ENCODE measurements around the gene UNC5A. TPM values are rescaled to one million over a fixed set of nuclear protein-coding genes. Genes with fewer than 3 reads are reported as not detected.

The UNC5A gene
- total and polyA plus RNA-seq, 3 experiments from 2014 or later = not detected

- no peaks in the 10 kb centered on the region for H3K4me1 Mint-ChIP-seq
- DNase-seq = no peak
- Histone ChIP-seq H3K27me3 (ENCODE audit: insufficient read depth, low read length, poor library complexity, severe bottlenecking) (no peaks in the 10 kb centered on the region), H3K9me3 (ENCODE audit: low read length) (no peaks in the 10 kb centered on the region), H3K4me3 (ENCODE audit: low read length) (no peak overlapping the region), H3K27ac (ENCODE audit: low read depth, low read length) (no peak overlapping the region), H3K4me1 (ENCODE audit: insufficient read depth, low read length) (no peaks in the 10 kb centered on the region), H3K36me3 (ENCODE audit: insufficient read depth, low read length) (no peaks in the 10 kb centered on the region)
- H3K27ac Mint-ChIP-seq = no peak overlapping the region
- H3K9me3 Mint-ChIP-seq = peaks cover 0 to 1% (median 0%) of the 10 kb centered on the region in 5 donors
- ChIA-PET CTCF (no interaction called here), POLR2A (no interaction called here)
- peaks cover 0 to 2% (median 0%) of the 10 kb centered on the region in 3 donors for H3K36me3 Mint-ChIP-seq
- H3K27me3 Mint-ChIP-seq = peaks cover 8 to 41% of the 10 kb centered on the region in 2 donors
- no peak overlapping the region for H3K4me3 Mint-ChIP-seq
These were observed 41.0 kb downstream of the UNC5A start for GRCh38 chr5:176851380-176851779.

DNA sequence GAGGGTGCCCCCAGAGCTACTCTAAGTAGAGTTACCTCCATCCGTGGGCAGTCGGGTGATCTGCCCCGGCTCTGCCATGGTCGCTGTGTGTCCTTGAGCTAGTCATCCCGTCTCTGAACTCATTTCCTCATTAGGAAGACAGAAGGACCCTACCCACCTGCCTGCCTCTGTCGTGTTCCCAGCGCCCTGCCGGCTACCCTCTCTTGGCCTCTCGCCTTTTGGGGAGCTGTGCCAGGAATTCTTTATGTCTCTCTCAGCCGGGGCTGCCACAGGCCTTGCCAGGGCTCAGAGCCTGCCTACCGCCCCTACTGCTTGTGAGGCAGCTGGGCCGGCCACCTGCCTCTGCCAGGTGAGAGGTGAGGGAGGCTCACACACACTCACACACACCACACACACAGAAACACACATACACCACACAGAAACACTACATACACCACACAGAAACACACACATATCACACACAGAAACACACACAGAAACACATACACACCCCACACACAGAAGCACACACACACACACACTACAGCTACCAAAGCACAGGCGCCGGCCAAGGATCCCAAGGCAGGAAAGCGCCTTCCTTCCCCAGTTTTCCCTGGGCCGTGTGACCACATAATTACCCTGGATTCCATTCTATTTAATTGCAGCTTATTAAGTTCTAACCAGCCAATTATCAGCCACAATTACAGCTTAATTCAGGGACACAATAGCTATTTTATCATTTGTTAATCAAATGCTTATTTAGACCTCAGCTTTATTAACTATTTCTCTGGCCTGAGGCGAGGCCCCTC, 41.7 kb downstream of the UNC5A start:
- H3K36me3 ChIP-seq (ENCODE audit: insufficient read depth, low read length) = no peaks in the 10 kb centered on the region
- no peaks in the 10 kb centered on the region for H3K4me1 ChIP-seq (ENCODE audit: insufficient read depth, low read length)
- no peaks in the 10 kb centered on the region for H3K4me1 Mint-ChIP-seq
- ChIA-PET POLR2A (no interaction called here), CTCF (no interaction called here)
- peaks cover 8 to 45% of the 10 kb centered on the region in 2 donors for H3K27me3 Mint-ChIP-seq
- no peaks in the 10 kb centered on the region for H3K9me3 ChIP-seq (ENCODE audit: low read length)
- no peaks in the 10 kb centered on the region for H3K27me3 ChIP-seq (ENCODE audit: insufficient read depth, low read length, poor library complexity, severe bottlenecking)
- H3K36me3 Mint-ChIP-seq = peaks cover 0 to 2% (median 0%) of the 10 kb centered on the region in 3 donors
- H3K9me3 Mint-ChIP-seq = peaks cover 0 to 1% (median 0%) of the 10 kb centered on the region in 5 donors
- DNase-seq = no peak
- no peak overlapping the region for H3K27ac ChIP-seq (ENCODE audit: low read depth, low read length)
- no peak overlapping the region for H3K4me3 ChIP-seq (ENCODE audit: low read length)
- H3K4me3 Mint-ChIP-seq = no peak overlapping the region
- no peak overlapping the region for H3K27ac Mint-ChIP-seq

GRCh38 chr5:176853151-176853778, 42.9 kb downstream of the UNC5A start:
- peaks cover 14 to 49% of the 10 kb centered on the region in 2 donors for H3K27me3 Mint-ChIP-seq
- H3K27ac Mint-ChIP-seq = no peak overlapping the region
- Histone ChIP-seq H3K4me3 (ENCODE audit: low read length) (no peak overlapping the region), H3K36me3 (ENCODE audit: insufficient read depth, low read length) (no peaks in the 10 kb centered on the region), H3K27me3 (ENCODE audit: insufficient read depth, low read length, poor library complexity, severe bottlenecking) (no peaks in the 10 kb centered on the region), H3K9me3 (ENCODE audit: low read length) (no peaks in the 10 kb centered on the region), H3K27ac (ENCODE audit: low read depth, low read length) (no peak overlapping the region), H3K4me1 (ENCODE audit: insufficient read depth, low read length) (no peaks in the 10 kb centered on the region)
- H3K9me3 Mint-ChIP-seq = peaks cover 0 to 1% (median 0%) of the 10 kb centered on the region in 5 donors
- ChIA-PET POLR2A (no interaction called here), CTCF (no interaction called here)
- no peaks in the 10 kb centered on the region for H3K4me1 Mint-ChIP-seq
- no peak for DNase-seq
- H3K4me3 Mint-ChIP-seq = no peak overlapping the region
- peaks cover 0 to 2% (median 0%) of the 10 kb centered on the region in 3 donors for H3K36me3 Mint-ChIP-seq

DNA sequence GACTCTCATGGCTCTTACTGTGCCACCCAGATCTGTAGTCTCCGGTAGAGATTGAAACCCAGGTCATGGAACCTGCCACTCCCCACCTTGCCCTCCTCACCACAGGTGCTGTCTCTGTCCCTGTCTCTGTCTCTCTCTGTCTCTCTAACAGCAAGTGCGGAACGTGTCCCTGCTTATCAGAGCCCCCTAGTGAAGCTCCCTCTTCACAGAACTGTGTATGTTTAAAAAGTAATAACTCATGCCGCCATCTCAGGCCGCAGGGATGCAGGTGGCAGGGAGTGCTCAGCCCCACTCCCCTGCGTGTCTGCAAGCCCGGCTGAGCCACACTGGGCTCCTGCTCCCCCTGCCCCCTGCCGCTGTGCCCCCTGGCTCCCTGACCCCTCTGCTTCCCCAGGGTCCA, 43.8 kb downstream of the UNC5A start:
- CTCF ChIA-PET = no interaction called here

GRCh38 chr5:176855598-176855997, 45.2 kb downstream of the UNC5A start:
- no peak for DNase-seq
- H3K4me1 ChIP-seq (ENCODE audit: insufficient read depth, low read length) = no peaks in the 10 kb centered on the region
- Mint-ChIP-seq H3K4me3 (no peak overlapping the region), H3K27me3 (peaks cover 13 to 44% of the 10 kb centered on the region in 2 donors), H3K9me3 (peaks cover 0 to 1% (median 0%) of the 10 kb centered on the region in 5 donors), H3K36me3 (peaks cover 0 to 2% (median 0%) of the 10 kb centered on the region in 3 donors), H3K4me1 (no peaks in the 10 kb centered on the region), H3K27ac (no peak overlapping the region)
- H3K9me3 ChIP-seq (ENCODE audit: low read length) = no peaks in the 10 kb centered on the region
- no peak overlapping the region for H3K27ac ChIP-seq (ENCODE audit: low read depth, low read length)
- ChIA-PET CTCF (no interaction called here), POLR2A (no interaction called here)
- H3K4me3 ChIP-seq (ENCODE audit: low read length) = no peak overlapping the region
- H3K36me3 ChIP-seq (ENCODE audit: insufficient read depth, low read length) = no peaks in the 10 kb centered on the region
- no peaks in the 10 kb centered on the region for H3K27me3 ChIP-seq (ENCODE audit: insufficient read depth, low read length, poor library complexity, severe bottlenecking)

More for the DNA sequence above, 43.8 kb downstream of the UNC5A start:
- Histone ChIP-seq H3K9me3 (ENCODE audit: low read length) (no peaks in the 10 kb centered on the region), H3K36me3 (ENCODE audit: insufficient read depth, low read length) (no peaks in the 10 kb centered on the region), H3K4me3 (ENCODE audit: low read length) (no peak overlapping the region), H3K27ac (ENCODE audit: low read depth, low read length) (no peak overlapping the region), H3K27me3 (ENCODE audit: insufficient read depth, low read length, poor library complexity, severe bottlenecking) (no peaks in the 10 kb centered on the region), H3K4me1 (ENCODE audit: insufficient read depth, low read length) (no peaks in the 10 kb centered on the region)
- no peak overlapping the region for H3K4me3 Mint-ChIP-seq
- no peaks in the 10 kb centered on the region for H3K4me1 Mint-ChIP-seq
- POLR2A ChIA-PET = no interaction called here
- H3K27me3 Mint-ChIP-seq = peaks cover 13 to 53% of the 10 kb centered on the region in 2 donors
- H3K9me3 Mint-ChIP-seq = peaks cover 0 to 1% (median 0%) of the 10 kb centered on the region in 5 donors
- no peak for DNase-seq
- H3K36me3 Mint-ChIP-seq = peaks cover 0 to 2% (median 0%) of the 10 kb centered on the region in 3 donors
- no peak overlapping the region for H3K27ac Mint-ChIP-seq

GRCh38 chr5:176856746-176857145, 46.4 kb downstream of the UNC5A start:
- no peaks in the 10 kb centered on the region for H3K4me1 Mint-ChIP-seq
- peaks cover 0 to 2% (median 0%) of the 10 kb centered on the region in 3 donors for H3K36me3 Mint-ChIP-seq
- peaks cover 16 to 43% of the 10 kb centered on the region in 2 donors for H3K27me3 Mint-ChIP-seq
- Histone ChIP-seq H3K4me3 (ENCODE audit: low read length) (no peak overlapping the region), H3K27ac (ENCODE audit: low read depth, low read length) (no peak overlapping the region), H3K27me3 (ENCODE audit: insufficient read depth, low read length, poor library complexity, severe bottlenecking) (no peaks in the 10 kb centered on the region), H3K9me3 (ENCODE audit: low read length) (no peaks in the 10 kb centered on the region), H3K4me1 (ENCODE audit: insufficient read depth, low read length) (no peaks in the 10 kb centered on the region), H3K36me3 (ENCODE audit: insufficient read depth, low read length) (no peaks in the 10 kb centered on the region)
- peaks cover 0 to 1% (median 0%) of the 10 kb centered on the region in 5 donors for H3K9me3 Mint-ChIP-seq
- no peak overlapping the region for H3K4me3 Mint-ChIP-seq
- POLR2A ChIA-PET = no interaction called here
- DNase-seq = no peak
- CTCF ChIA-PET = no interaction called here
- no peak overlapping the region for H3K27ac Mint-ChIP-seq

DNA sequence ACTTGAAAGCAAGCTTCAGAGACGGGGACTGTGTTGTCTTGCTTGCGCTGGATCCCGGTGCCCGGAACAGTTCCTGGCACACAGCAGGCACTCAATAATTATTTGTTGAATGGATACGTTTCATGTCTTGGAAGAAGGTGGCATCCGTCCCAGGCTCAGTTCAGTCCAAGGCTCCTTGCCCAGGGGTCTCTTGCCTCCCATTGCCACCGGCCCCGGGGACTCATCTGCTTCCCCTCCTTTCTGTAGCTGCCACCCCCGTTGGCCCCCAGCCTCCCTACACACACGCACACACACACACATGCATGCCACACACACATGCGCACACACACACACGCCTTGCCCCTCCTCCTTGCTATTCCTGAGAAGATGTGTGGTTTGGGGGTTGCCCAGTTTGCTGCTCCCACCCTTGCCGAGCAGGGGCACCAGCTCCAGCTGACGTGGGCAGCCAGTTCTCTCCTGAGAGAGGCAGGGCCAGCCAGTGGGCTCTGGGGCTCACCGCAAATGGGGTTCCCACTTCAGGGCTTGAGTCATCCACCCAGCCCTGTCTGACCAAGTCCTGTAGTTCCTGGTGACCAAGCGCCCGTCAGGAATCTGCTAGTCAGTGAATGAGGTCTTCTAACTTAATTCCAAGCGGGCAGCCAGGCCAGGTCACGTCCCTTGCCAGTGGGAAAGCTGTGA, 47.0 kb downstream of the UNC5A start:
- no peak for DNase-seq
- Mint-ChIP-seq H3K4me3 (no peak overlapping the region), H3K27ac (no peak overlapping the region), H3K9me3 (peaks cover 0 to 1% (median 0%) of the 10 kb centered on the region in 5 donors), H3K27me3 (peaks cover 18 to 41% of the 10 kb centered on the region in 2 donors), H3K4me1 (no peaks in the 10 kb centered on the region), H3K36me3 (peaks cover 0 to 2% (median 0%) of the 10 kb centered on the region in 3 donors)
- ChIA-PET POLR2A (no interaction called here), CTCF (no interaction called here)
- Histone ChIP-seq H3K4me1 (ENCODE audit: insufficient read depth, low read length) (no peaks in the 10 kb centered on the region), H3K4me3 (ENCODE audit: low read length) (no peak overlapping the region), H3K9me3 (ENCODE audit: low read length) (no peaks in the 10 kb centered on the region), H3K27ac (ENCODE audit: low read depth, low read length) (no peak overlapping the region), H3K36me3 (ENCODE audit: insufficient read depth, low read length) (no peaks in the 10 kb centered on the region), H3K27me3 (ENCODE audit: insufficient read depth, low read length, poor library complexity, severe bottlenecking) (peaks cover 5% of the 10 kb centered on the region)

DNA sequence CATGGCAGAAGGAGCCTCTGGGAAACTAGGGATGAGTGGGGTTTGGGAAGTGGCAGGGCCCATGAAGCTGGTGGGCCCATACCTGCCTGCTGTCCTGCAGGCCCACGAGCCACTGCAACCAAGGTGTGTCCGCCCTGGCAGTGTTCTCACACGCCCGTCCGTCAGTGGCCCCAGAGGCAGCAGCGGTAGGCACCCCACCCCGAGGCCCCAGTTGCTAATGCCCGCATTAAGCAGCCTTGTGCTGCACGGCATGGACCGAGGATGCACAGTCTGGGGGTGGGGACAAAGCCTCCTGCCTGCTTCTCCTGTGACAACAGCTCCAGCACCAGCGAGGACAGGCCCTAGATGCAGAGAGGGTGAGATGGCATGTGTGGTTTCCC, 47.5 kb downstream of the UNC5A start:
- peaks cover 18 to 41% of the 10 kb centered on the region in 2 donors for H3K27me3 Mint-ChIP-seq
- Histone ChIP-seq H3K4me1 (ENCODE audit: insufficient read depth, low read length) (no peaks in the 10 kb centered on the region), H3K9me3 (ENCODE audit: low read length) (no peaks in the 10 kb centered on the region), H3K36me3 (ENCODE audit: insufficient read depth, low read length) (no peaks in the 10 kb centered on the region), H3K4me3 (ENCODE audit: low read length) (no peak overlapping the region), H3K27me3 (ENCODE audit: insufficient read depth, low read length, poor library complexity, severe bottlenecking) (peaks cover 8% of the 10 kb centered on the region), H3K27ac (ENCODE audit: low read depth, low read length) (no peak overlapping the region)
- H3K9me3 Mint-ChIP-seq = peaks cover 0 to 1% (median 0%) of the 10 kb centered on the region in 5 donors
- DNase-seq = no peak
- no peaks in the 10 kb centered on the region for H3K4me1 Mint-ChIP-seq
- CTCF ChIA-PET = no interaction called here
- no peak overlapping the region for H3K4me3 Mint-ChIP-seq
- H3K36me3 Mint-ChIP-seq = no peaks in the 10 kb centered on the region
- H3K27ac Mint-ChIP-seq = no peak overlapping the region
- POLR2A ChIA-PET = no interaction called here

Measured in CD8-positive, alpha-beta memory T cell (primary cell).